Measurements from ENCODE around the gene ANKRD35. TPM values are rescaled to one million over a fixed set of nuclear protein-coding genes. Genes with fewer than 3 reads are reported as not detected.

The ANKRD35 gene
- total and polyA plus RNA-seq, 9 of the 15 experiments (the other 6 are each of a cell fraction or from before 2014, with no cell fraction given): 0.07 to 0.14 (median 0.07) TPM; not detected in 5

DNA sequence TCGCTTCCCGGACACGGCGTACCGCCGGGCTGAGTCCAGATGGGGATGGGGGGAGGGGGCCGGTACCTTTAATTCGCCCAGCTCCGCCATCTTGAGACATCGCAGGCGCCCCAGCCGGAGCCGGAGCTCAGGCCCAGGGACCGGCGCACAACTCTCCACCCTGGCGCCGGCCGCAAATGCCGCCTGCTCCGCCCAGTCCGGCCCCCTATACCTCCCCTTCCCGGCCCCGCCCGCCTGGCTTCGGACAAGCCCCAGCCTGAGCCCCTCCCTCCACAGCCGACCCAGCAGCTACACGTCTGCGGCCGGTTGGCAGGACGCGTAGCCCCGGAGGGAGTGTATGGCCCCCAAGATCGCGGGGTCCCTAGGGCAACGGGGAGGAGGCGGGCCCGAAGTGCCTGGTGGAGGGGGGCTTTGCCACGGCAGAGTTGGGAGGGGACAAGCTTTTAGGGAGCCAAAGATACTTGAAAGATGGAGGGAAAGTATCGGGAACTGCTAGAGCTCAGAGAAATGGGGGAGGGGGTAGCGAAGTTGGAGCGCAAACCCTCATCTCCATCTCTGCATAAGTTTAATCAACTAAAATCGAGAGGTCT, 26.7 kb downstream of the ANKRD35 start, which contains the start of gene PIAS3 (continued):
- TF ChIP-seq, protein P1, sequence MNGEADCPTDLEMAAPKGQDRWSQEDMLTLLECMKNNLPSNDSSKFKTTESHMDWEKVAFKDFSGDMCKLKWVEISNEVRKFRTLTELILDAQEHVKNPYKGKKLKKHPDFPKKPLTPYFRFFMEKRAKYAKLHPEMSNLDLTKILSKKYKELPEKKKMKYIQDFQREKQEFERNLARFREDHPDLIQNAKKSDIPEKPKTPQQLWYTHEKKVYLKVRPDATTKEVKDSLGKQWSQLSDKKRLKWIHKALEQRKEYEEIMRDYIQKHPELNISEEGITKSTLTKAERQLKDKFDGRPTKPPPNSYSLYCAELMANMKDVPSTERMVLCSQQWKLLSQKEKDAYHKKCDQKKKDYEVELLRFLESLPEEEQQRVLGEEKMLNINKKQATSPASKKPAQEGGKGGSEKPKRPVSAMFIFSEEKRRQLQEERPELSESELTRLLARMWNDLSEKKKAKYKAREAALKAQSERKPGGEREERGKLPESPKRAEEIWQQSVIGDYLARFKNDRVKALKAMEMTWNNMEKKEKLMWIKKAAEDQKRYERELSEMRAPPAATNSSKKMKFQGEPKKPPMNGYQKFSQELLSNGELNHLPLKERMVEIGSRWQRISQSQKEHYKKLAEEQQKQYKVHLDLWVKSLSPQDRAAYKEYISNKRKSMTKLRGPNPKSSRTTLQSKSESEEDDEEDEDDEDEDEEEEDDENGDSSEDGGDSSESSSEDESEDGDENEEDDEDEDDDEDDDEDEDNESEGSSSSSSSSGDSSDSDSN (IDR thresholded peaks at IDR 0.05; ENCODE audit: borderline replicate concordance in 1 of 2, low read depth in 2 of 2, low read length in 2 of 2): peak in 1 of 2 experiments; percentile 36; a peak in 1 of 4 replicates
- TF ChIP-seq ARID1B (IDR thresholded peaks at IDR 0.05) (peak; percentile 26; the same call in 1 of the 2 replicates), TAF7 (tag; IDR thresholded peaks at IDR 0.05) (peak; percentile 18; the same call in 1 of the 2 replicates), LCOR (CRISPR knock-in tag; IDR thresholded peaks at IDR 0.05) (peak; percentile 73; the same call in 1 of the 2 replicates), RBM34 (IDR thresholded peaks at IDR 0.05; ENCODE audit: borderline replicate concordance, insufficient read depth, low read length) (no peak), SRSF3 (IDR thresholded peaks at IDR 0.05; ENCODE audit: insufficient read depth, low read length) (no peak), RBFOX2 (IDR thresholded peaks at IDR 0.05; ENCODE audit: low read depth, low read length) (peak; percentile 71), XRCC5 (IDR thresholded peaks at IDR 0.05; ENCODE audit: low read depth, low read length) (0 out of 2 replicates have a peak, but pooled peaks have one; percentile 66), HEY1 (CRISPR knock-in tag; IDR thresholded peaks at IDR 0.05; ENCODE audit: borderline replicate concordance) (no peak), TFAM (CRISPR knock-in tag; conservative IDR thresholded peaks at IDR 0.05) (no peak), FIP1L1 (IDR thresholded peaks at IDR 0.05; ENCODE audit: low read depth, low read length, poor library complexity, severe bottlenecking) (peak; percentile 23), DDX20 (tag; IDR thresholded peaks at IDR 0.05; ENCODE audit: low read depth) (no peak), SMAD1 (IDR thresholded peaks at IDR 0.05; ENCODE audit: low read depth, low read length, partially characterized antibody) (no peak), TAF1 (IDR thresholded peaks at IDR 0.05; ENCODE audit: control insufficient read depth, extremely low read depth, insufficient read depth, low read length, severe bottlenecking) (peak; percentile 42)
- TF ChIP-seq, protein P2, sequence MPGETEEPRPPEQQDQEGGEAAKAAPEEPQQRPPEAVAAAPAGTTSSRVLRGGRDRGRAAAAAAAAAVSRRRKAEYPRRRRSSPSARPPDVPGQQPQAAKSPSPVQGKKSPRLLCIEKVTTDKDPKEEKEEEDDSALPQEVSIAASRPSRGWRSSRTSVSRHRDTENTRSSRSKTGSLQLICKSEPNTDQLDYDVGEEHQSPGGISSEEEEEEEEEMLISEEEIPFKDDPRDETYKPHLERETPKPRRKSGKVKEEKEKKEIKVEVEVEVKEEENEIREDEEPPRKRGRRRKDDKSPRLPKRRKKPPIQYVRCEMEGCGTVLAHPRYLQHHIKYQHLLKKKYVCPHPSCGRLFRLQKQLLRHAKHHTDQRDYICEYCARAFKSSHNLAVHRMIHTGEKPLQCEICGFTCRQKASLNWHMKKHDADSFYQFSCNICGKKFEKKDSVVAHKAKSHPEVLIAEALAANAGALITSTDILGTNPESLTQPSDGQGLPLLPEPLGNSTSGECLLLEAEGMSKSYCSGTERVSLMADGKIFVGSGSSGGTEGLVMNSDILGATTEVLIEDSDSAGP (CRISPR knock-in tag; IDR thresholded peaks at IDR 0.05): peak; percentile 95
- TF ChIP-seq, protein P3, sequence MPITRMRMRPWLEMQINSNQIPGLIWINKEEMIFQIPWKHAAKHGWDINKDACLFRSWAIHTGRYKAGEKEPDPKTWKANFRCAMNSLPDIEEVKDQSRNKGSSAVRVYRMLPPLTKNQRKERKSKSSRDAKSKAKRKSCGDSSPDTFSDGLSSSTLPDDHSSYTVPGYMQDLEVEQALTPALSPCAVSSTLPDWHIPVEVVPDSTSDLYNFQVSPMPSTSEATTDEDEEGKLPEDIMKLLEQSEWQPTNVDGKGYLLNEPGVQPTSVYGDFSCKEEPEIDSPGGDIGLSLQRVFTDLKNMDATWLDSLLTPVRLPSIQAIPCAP (CRISPR knock-in tag; IDR thresholded peaks at IDR 0.05; ENCODE audit: borderline replicate concordance): no peak
- TF ChIP-seq, protein P4, sequence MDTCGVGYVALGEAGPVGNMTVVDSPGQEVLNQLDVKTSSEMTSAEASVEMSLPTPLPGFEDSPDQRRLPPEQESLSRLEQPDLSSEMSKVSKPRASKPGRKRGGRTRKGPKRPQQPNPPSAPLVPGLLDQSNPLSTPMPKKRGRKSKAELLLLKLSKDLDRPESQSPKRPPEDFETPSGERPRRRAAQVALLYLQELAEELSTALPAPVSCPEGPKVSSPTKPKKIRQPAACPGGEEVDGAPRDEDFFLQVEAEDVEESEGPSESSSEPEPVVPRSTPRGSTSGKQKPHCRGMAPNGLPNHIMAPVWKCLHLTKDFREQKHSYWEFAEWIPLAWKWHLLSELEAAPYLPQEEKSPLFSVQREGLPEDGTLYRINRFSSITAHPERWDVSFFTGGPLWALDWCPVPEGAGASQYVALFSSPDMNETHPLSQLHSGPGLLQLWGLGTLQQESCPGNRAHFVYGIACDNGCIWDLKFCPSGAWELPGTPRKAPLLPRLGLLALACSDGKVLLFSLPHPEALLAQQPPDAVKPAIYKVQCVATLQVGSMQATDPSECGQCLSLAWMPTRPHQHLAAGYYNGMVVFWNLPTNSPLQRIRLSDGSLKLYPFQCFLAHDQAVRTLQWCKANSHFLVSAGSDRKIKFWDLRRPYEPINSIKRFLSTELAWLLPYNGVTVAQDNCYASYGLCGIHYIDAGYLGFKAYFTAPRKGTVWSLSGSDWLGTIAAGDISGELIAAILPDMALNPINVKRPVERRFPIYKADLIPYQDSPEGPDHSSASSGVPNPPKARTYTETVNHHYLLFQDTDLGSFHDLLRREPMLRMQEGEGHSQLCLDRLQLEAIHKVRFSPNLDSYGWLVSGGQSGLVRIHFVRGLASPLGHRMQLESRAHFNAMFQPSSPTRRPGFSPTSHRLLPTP (IDR thresholded peaks at IDR 0.05; ENCODE audit: borderline replicate concordance, extremely low read depth, insufficient read length): no peak
- TF ChIP-seq, protein P5, sequence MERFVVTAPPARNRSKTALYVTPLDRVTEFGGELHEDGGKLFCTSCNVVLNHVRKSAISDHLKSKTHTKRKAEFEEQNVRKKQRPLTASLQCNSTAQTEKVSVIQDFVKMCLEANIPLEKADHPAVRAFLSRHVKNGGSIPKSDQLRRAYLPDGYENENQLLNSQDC (CRISPR knock-in tag; IDR thresholded peaks at IDR 0.05): no peak
